Kidney epithelial cell (primary cell): Measurements from ENCODE around the gene EPS8L3. TPM values are rescaled to one million over a fixed set of nuclear protein-coding genes. Genes with fewer than 3 reads are reported as not detected.

Experiments
- DNase-seq: peaks from one replicate; pipeline ENCODE4 v3.0.0-alpha.2; 2010; ENCODE audit warnings: low read depth
- H3K27me3 ChIP-seq: 2 replicates; pipeline ENCODE4 v1.6.0; 2011; ENCODE audit warnings: low read length; ENCODE audit not compliant: control insufficient read depth, insufficient read depth
- H3K36me3 ChIP-seq: 2 replicates; pipeline ENCODE4 v1.5.1; 2011; ENCODE audit warnings: low read length; ENCODE audit not compliant: control insufficient read depth, insufficient read depth
- H3K4me3 ChIP-seq: 2 replicates; pipeline ENCODE4 v1.5.1; 2011; ENCODE audit warnings: low read depth, mild to moderate bottlenecking, control low read depth, low read length
- total RNA-seq: library from RNA; depleted of rRNA; stranded (reverse); fragments of >200 nt; gene quantifications from 2 replicates; pipeline ENCODE4 v1.2.3, GENCODE V29; 2015
- TF ChIP-seq, protein P1 (sequence below): IDR thresholded peaks from 2 replicates; pipeline ENCODE4 v1.5.1; 2011; ENCODE audit warnings: mild to moderate bottlenecking, moderate library complexity, low read length, control low read depth, inconsistent platforms; ENCODE audit not compliant: insufficient read depth, poor library complexity, severe bottlenecking

The EPS8L3 gene
- total RNA-seq, 1 donor from 2014 or later, result 0.04 TPM

DNA sequence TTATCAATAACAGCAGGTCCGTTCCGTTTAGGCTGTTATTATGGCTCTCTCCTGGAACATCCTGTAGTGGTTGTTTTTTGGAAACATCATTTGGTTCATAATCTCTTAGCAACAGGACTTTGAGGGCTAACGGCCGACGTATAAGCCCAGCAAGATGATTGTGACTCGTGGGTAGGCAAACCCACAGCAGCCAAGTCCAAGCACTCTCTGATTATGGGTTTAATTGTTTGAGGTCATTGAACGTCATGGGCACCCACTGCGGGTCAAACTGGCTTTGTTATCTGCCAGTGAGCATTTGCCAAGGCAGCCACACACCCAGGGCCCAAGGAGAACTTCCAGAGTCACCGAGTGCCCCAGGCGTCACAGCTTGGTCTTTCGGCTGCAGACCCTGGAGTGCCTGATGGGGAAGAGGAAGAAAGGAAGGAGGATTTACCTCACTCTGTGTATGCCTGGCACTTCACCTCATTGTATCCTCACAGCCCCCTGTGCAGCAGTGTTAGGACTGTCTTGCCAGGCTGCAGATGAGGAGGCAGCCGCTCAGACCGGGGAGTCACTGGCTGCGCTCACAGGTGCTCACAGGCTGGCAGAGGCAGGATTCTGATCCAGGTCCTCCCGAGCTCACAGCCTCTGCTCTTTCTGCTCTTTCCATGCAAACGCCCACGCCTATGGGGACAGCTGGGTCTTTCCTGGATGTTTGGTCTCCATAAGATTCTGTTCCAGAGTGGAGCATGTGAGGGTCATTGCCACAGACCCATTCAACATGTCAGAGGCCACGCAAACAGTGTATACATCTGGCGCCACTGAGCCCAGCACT, 30.8 kb upstream of the EPS8L3 start:
- TF ChIP-seq, protein P1, sequence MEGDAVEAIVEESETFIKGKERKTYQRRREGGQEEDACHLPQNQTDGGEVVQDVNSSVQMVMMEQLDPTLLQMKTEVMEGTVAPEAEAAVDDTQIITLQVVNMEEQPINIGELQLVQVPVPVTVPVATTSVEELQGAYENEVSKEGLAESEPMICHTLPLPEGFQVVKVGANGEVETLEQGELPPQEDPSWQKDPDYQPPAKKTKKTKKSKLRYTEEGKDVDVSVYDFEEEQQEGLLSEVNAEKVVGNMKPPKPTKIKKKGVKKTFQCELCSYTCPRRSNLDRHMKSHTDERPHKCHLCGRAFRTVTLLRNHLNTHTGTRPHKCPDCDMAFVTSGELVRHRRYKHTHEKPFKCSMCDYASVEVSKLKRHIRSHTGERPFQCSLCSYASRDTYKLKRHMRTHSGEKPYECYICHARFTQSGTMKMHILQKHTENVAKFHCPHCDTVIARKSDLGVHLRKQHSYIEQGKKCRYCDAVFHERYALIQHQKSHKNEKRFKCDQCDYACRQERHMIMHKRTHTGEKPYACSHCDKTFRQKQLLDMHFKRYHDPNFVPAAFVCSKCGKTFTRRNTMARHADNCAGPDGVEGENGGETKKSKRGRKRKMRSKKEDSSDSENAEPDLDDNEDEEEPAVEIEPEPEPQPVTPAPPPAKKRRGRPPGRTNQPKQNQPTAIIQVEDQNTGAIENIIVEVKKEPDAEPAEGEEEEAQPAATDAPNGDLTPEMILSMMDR, result no peak
- no peaks in the 10 kb centered on the region for H3K36me3 ChIP-seq
- no peak for DNase-seq

DNA sequence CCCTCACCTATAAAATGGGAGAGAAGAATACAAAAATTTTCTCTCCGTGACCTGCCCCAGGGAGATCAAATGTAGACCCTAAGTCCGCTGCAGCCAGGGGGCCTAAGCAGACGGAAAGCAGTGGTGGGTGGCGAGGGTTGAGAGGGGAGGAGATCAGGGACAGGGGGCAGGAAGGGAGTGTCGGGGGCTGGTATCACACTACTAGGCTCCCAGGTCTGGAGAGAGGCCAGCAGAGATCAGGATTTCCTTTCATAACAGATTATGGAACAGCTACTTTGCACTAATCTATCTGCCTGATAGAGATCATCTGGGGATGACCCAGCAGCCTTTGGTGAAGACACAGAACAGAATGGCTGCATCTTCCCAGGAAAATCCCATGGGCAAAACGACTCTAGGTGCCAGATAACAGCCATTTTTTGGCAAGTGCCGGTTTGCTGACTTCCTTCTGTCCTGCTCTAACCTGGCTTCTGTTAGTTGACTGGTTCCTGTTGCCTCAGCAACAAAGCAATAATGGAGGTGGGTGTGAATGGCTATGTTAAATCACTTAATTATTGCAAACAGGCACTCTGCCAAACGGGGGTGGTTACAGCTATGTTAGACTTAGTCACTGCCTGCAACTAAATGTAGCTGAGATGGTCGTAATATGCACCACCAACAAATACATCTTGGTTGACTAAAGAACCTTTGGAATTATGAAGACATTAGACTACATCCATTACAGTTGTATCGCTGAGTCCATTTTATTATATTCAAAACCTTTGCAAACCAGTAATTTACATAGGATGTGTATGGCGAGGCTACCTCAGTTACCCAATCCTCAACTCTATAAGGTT, 30.0 kb upstream of the EPS8L3 start:
- Histone ChIP-seq H3K4me3 (no peak overlapping the region), H3K36me3 (no peaks in the 10 kb centered on the region), H3K27me3 (no peaks in the 10 kb centered on the region)
- DNase-seq, result peak; percentile 93
- TF ChIP-seq, protein P1, result peak; percentile 1

More for the DNA sequence above, 30.8 kb upstream of the EPS8L3 start:
- H3K4me3 ChIP-seq, result no peak overlapping the region
- no peaks in the 10 kb centered on the region for H3K27me3 ChIP-seq

GRCh38 chr1:109793089-109793485, 29.4 kb upstream of the EPS8L3 start:
- Histone ChIP-seq H3K4me3 (no peak overlapping the region), H3K27me3 (no peaks in the 10 kb centered on the region), H3K36me3 (no peaks in the 10 kb centered on the region)
- DNase-seq, result no peak
- TF ChIP-seq, protein P1, result no peak

GRCh38 chr1:109792056-109792831, 28.5 kb upstream of the EPS8L3 start:
- TF ChIP-seq, protein P1, result peak; percentile 93
- no peaks in the 10 kb centered on the region for H3K27me3 ChIP-seq
- no peaks in the 10 kb centered on the region for H3K36me3 ChIP-seq
- H3K4me3 ChIP-seq, result no peak overlapping the region
- DNase-seq, result peak; percentile 89

DNA sequence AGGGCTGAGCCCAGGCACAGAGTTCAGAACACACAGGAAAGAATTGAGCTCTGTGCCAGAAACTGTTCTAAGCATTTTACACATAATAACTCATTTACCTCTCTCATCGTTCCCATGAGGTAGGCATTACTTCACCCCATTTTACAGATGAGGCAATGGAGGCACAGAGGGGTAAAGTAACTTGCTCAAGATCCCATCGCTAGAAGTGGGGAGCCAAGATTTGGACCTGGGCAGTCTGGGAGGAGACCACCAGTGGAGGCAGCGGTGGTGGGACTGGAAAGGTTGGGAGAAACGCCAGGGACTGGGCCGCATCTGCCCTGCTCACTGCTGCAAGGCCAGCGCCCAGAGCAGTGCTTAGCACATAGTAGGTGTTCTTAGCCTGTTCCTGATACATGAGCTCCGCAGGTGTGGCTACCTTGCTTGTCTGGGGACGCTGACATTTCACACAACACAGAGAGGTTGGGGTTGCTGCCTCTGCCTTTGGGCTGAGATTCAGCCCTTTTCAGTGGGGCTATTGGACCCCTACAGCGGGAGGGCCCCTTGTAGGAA, 27.8 kb upstream of the EPS8L3 start:
- DNase-seq, result no peak

More for the DNA sequence above, 27.8 kb upstream of the EPS8L3 start:
- H3K27me3 ChIP-seq, result no peaks in the 10 kb centered on the region
- H3K4me3 ChIP-seq, result no peak overlapping the region
- no peaks in the 10 kb centered on the region for H3K36me3 ChIP-seq
- TF ChIP-seq, protein P1, result no peak
